ENCODE results near the gene LRPAP1.

DNA sequence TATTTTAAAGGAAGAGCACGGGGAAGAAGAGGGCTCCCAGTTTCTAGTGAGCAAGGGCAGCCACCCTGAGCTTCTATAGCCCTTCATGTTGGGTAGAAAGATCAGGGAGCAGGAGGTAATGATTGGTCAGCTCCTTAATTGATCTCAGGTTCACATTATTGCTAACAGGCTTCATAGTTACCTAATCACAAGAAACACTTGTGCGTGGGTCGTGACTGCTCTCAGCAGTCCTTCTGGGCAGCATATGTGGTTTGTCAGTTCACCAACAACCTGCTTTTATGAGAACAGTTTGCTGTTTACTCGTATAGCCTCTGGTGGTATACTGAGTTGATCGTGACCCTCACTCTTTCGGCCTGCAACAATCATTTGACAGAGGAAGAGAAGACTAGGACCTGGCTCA lies 73.9 kb downstream of the LRPAP1 start:
- TF ChIP-seq, protein P1, sequence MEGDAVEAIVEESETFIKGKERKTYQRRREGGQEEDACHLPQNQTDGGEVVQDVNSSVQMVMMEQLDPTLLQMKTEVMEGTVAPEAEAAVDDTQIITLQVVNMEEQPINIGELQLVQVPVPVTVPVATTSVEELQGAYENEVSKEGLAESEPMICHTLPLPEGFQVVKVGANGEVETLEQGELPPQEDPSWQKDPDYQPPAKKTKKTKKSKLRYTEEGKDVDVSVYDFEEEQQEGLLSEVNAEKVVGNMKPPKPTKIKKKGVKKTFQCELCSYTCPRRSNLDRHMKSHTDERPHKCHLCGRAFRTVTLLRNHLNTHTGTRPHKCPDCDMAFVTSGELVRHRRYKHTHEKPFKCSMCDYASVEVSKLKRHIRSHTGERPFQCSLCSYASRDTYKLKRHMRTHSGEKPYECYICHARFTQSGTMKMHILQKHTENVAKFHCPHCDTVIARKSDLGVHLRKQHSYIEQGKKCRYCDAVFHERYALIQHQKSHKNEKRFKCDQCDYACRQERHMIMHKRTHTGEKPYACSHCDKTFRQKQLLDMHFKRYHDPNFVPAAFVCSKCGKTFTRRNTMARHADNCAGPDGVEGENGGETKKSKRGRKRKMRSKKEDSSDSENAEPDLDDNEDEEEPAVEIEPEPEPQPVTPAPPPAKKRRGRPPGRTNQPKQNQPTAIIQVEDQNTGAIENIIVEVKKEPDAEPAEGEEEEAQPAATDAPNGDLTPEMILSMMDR (conservative IDR thresholded peaks at IDR 0.05; ENCODE audit: low read depth in 2 of 2), result no peak
- TF ChIP-seq, protein P2, sequence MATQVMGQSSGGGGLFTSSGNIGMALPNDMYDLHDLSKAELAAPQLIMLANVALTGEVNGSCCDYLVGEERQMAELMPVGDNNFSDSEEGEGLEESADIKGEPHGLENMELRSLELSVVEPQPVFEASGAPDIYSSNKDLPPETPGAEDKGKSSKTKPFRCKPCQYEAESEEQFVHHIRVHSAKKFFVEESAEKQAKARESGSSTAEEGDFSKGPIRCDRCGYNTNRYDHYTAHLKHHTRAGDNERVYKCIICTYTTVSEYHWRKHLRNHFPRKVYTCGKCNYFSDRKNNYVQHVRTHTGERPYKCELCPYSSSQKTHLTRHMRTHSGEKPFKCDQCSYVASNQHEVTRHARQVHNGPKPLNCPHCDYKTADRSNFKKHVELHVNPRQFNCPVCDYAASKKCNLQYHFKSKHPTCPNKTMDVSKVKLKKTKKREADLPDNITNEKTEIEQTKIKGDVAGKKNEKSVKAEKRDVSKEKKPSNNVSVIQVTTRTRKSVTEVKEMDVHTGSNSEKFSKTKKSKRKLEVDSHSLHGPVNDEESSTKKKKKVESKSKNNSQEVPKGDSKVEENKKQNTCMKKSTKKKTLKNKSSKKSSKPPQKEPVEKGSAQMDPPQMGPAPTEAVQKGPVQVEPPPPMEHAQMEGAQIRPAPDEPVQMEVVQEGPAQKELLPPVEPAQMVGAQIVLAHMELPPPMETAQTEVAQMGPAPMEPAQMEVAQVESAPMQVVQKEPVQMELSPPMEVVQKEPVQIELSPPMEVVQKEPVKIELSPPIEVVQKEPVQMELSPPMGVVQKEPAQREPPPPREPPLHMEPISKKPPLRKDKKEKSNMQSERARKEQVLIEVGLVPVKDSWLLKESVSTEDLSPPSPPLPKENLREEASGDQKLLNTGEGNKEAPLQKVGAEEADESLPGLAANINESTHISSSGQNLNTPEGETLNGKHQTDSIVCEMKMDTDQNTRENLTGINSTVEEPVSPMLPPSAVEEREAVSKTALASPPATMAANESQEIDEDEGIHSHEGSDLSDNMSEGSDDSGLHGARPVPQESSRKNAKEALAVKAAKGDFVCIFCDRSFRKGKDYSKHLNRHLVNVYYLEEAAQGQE (IDR thresholded peaks at IDR 0.05; ENCODE audit: unreplicated experiment), result no peak
- TF ChIP-seq JUNB (IDR thresholded peaks at IDR 0.05; ENCODE audit: unreplicated experiment) (no peak), EZH2phosphoT487 (IDR thresholded peaks at IDR 0.05; ENCODE audit: unreplicated experiment) (no peak), EZH2 (IDR thresholded peaks at IDR 0.05; ENCODE audit: low read depth, unreplicated experiment) (no peak), CREB1 (CRISPR knock-in tag; IDR thresholded peaks at IDR 0.05; ENCODE audit: low read depth) (no peak), POLR2AphosphoS5 (IDR thresholded peaks at IDR 0.05; ENCODE audit: low read depth) (no peak), ZNF114 (CRISPR knock-in tag; IDR thresholded peaks at IDR 0.05) (no peak), ZNF331 (CRISPR knock-in tag; IDR thresholded peaks at IDR 0.05; ENCODE audit: low read depth) (no peak), NANOG (IDR thresholded peaks at IDR 0.05; ENCODE audit: borderline replicate concordance) (no peak), STAT1 (IDR thresholded peaks at IDR 0.05; ENCODE audit: unreplicated experiment) (no peak)
- TF ChIP-seq, protein P3, sequence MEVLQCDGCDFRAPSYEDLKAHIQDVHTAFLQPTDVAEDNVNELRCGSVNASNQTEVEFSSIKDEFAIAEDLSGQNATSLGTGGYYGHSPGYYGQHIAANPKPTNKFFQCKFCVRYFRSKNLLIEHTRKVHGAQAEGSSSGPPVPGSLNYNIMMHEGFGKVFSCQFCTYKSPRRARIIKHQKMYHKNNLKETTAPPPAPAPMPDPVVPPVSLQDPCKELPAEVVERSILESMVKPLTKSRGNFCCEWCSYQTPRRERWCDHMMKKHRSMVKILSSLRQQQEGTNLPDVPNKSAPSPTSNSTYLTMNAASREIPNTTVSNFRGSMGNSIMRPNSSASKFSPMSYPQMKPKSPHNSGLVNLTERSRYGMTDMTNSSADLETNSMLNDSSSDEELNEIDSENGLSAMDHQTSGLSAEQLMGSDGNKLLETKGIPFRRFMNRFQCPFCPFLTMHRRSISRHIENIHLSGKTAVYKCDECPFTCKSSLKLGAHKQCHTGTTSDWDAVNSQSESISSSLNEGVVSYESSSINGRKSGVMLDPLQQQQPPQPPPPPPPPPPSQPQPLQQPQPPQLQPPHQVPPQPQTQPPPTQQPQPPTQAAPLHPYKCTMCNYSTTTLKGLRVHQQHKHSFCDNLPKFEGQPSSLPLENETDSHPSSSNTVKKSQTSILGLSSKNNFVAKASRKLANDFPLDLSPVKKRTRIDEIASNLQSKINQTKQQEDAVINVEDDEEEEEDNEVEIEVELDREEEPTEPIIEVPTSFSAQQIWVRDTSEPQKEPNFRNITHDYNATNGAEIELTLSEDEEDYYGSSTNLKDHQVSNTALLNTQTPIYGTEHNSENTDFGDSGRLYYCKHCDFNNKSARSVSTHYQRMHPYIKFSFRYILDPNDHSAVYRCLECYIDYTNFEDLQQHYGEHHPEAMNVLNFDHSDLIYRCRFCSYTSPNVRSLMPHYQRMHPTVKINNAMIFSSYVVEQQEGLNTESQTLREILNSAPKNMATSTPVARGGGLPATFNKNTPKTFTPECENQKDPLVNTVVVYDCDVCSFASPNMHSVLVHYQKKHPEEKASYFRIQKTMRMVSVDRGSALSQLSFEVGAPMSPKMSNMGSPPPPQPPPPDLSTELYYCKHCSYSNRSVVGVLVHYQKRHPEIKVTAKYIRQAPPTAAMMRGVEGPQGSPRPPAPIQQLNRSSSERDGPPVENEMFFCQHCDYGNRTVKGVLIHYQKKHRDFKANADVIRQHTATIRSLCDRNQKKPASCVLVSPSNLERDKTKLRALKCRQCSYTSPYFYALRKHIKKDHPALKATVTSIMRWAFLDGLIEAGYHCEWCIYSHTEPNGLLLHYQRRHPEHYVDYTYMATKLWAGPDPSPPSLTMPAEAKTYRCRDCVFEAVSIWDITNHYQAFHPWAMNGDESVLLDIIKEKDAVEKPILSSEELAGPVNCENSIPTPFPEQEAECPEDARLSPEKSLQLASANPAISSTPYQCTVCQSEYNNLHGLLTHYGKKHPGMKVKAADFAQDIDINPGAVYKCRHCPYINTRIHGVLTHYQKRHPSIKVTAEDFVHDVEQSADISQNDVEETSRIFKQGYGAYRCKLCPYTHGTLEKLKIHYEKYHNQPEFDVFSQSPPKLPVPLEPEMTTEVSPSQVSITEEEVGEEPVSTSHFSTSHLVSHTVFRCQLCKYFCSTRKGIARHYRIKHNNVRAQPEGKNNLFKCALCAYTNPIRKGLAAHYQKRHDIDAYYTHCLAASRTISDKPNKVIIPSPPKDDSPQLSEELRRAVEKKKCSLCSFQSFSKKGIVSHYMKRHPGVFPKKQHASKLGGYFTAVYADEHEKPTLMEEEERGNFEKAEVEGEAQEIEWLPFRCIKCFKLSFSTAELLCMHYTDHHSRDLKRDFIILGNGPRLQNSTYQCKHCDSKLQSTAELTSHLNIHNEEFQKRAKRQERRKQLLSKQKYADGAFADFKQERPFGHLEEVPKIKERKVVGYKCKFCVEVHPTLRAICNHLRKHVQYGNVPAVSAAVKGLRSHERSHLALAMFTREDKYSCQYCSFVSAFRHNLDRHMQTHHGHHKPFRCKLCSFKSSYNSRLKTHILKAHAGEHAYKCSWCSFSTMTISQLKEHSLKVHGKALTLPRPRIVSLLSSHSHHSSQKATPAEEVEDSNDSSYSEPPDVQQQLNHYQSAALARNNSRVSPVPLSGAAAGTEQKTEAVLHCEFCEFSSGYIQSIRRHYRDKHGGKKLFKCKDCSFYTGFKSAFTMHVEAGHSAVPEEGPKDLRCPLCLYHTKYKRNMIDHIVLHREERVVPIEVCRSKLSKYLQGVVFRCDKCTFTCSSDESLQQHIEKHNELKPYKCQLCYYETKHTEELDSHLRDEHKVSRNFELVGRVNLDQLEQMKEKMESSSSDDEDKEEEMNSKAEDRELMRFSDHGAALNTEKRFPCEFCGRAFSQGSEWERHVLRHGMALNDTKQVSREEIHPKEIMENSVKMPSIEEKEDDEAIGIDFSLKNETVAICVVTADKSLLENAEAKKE (CRISPR knock-in tag; IDR thresholded peaks at IDR 0.05), result no peak
- TF ChIP-seq, protein P4, sequence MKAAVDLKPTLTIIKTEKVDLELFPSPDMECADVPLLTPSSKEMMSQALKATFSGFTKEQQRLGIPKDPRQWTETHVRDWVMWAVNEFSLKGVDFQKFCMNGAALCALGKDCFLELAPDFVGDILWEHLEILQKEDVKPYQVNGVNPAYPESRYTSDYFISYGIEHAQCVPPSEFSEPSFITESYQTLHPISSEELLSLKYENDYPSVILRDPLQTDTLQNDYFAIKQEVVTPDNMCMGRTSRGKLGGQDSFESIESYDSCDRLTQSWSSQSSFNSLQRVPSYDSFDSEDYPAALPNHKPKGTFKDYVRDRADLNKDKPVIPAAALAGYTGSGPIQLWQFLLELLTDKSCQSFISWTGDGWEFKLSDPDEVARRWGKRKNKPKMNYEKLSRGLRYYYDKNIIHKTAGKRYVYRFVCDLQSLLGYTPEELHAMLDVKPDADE (IDR thresholded peaks at IDR 0.05), result no peak
